SK-N-SH (cell line): ENCODE measurements around the gene C9orf78.

Experiments used
- ELF1 ChIP-seq: IDR thresholded peaks from 2 replicates; pipeline ENCODE4 v1.4.0; 2012
- EP300 ChIP-seq, 2 experiments: IDR thresholded peaks; 2 replicates each; pipeline versions ENCODE4 v1.4.0 to v1.6.1; 2012; ENCODE audit warnings: borderline replicate concordance in 1 of 2, low read depth in 1 of 2, low read length in 1 of 2
- FOXJ3 ChIP-seq: sonication (generic); formaldehyde crosslinking; IDR thresholded peaks from 2 replicates; pipeline ENCODE4 v1.5.1; 2020; ENCODE audit warnings: mild to moderate bottlenecking, missing genetic modification reagents
- JUND ChIP-seq: IDR thresholded peaks from 2 replicates; pipeline ENCODE4 v1.4.0; 2012
- POLR2AphosphoS5 ChIP-seq: IDR thresholded peaks from 2 replicates; pipeline ENCODE4 v1.6.1; 2012; ENCODE audit warnings: low read depth, low read length
- RFX5 ChIP-seq: IDR thresholded peaks from 2 replicates; pipeline ENCODE4 v1.6.1; 2012; ENCODE audit warnings: mild to moderate bottlenecking, improper control_type of control experiment, low read length
- RXRA ChIP-seq: IDR thresholded peaks from 2 replicates; pipeline ENCODE4 v1.4.0; 2012; ENCODE audit warnings: low read depth, mild to moderate bottlenecking, borderline replicate concordance
- TF ChIP-seq, protein P1 (sequence below): fragments of 200-600 bp; sonication (generic); IDR thresholded peaks from 2 replicates; pipeline ENCODE4 v1.6.1; 2017; ENCODE audit warnings: antibody characterized with exemption, mild to moderate bottlenecking, moderate library complexity
- TF ChIP-seq, protein P2 (sequence below): fragments of 150-350 bp; IDR thresholded peaks from 2 replicates; pipeline ENCODE4 v1.6.1; 2017; ENCODE audit warnings: antibody characterized with exemption, low read length, low read depth, borderline replicate concordance
- TF ChIP-seq, protein P3 (sequence below): IDR thresholded peaks from 2 replicates; pipeline ENCODE4 v1.4.0; 2012; ENCODE audit warnings: low read depth, borderline replicate concordance

DNA sequence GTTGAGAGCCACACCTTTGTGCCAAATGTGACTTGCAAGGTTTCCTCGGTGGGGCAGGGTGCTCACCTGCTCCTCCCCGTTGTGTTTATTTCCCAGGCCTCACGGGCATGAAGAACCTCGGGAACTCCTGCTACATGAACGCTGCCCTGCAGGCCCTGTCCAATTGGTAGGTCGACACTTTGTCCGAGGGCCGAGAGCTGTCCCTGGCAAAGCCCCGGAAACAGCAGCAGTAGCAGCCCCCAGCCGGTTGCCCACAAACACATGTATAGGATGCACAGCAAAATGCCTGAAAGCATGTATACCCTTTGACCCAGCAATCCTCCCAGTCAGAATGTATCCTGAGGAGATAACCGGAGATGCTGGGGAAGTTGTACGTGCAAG lies 26.4 kb upstream of the C9orf78 start:
- TF ChIP-seq, protein P1, sequence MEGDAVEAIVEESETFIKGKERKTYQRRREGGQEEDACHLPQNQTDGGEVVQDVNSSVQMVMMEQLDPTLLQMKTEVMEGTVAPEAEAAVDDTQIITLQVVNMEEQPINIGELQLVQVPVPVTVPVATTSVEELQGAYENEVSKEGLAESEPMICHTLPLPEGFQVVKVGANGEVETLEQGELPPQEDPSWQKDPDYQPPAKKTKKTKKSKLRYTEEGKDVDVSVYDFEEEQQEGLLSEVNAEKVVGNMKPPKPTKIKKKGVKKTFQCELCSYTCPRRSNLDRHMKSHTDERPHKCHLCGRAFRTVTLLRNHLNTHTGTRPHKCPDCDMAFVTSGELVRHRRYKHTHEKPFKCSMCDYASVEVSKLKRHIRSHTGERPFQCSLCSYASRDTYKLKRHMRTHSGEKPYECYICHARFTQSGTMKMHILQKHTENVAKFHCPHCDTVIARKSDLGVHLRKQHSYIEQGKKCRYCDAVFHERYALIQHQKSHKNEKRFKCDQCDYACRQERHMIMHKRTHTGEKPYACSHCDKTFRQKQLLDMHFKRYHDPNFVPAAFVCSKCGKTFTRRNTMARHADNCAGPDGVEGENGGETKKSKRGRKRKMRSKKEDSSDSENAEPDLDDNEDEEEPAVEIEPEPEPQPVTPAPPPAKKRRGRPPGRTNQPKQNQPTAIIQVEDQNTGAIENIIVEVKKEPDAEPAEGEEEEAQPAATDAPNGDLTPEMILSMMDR = no peak
- TF ChIP-seq RFX5 = no peak
- TF ChIP-seq FOXJ3 = no peak
- no peak for TF ChIP-seq POLR2AphosphoS5
- TF ChIP-seq, protein P2, sequence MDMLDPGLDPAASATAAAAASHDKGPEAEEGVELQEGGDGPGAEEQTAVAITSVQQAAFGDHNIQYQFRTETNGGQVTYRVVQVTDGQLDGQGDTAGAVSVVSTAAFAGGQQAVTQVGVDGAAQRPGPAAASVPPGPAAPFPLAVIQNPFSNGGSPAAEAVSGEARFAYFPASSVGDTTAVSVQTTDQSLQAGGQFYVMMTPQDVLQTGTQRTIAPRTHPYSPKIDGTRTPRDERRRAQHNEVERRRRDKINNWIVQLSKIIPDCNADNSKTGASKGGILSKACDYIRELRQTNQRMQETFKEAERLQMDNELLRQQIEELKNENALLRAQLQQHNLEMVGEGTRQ = no peak
- TF ChIP-seq JUND = no peak
- TF ChIP-seq ELF1 = no peak
- TF ChIP-seq RXRA = no peak
- TF ChIP-seq, protein P3, sequence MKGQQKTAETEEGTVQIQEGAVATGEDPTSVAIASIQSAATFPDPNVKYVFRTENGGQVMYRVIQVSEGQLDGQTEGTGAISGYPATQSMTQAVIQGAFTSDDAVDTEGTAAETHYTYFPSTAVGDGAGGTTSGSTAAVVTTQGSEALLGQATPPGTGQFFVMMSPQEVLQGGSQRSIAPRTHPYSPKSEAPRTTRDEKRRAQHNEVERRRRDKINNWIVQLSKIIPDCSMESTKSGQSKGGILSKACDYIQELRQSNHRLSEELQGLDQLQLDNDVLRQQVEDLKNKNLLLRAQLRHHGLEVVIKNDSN = no peak
- no peak for TF ChIP-seq EP300 (IDR thresholded peaks at IDR 0.05; ENCODE audit: borderline replicate concordance in 1 of 2, low read depth in 1 of 2, low read length in 1 of 2)
